Vagina (tissue), 2 donors: ENCODE measurements around the gene PADI2. TPM values are rescaled to one million over a fixed set of nuclear protein-coding genes. Genes with fewer than 3 reads are reported as not detected.

Experiments used
- DNase-seq, 2 donors: peaks; one replicate each; pipeline ENCODE4 v3.0.0-alpha.2; 2017; ENCODE audit errors: extremely low spot score in 2 of 2
- H3K27ac ChIP-seq: fragments of 200-600 bp; sonication (generic); one replicate; pipeline ENCODE4 v1.5.1; 2019
- H3K27me3 ChIP-seq: fragments of 200-600 bp; sonication (generic); one replicate; pipeline ENCODE4 v1.5.1; 2019
- H3K36me3 ChIP-seq, 2 donors: fragments of 200-600 bp; sonication (generic); one replicate each; pipeline ENCODE4 v1.5.1; 2017 to 2019
- H3K4me1 ChIP-seq: fragments of 200-600 bp; sonication (generic); one replicate; pipeline ENCODE4 v1.5.1; 2019
- H3K4me3 ChIP-seq, 2 donors: fragments of 200-600 bp; sonication (generic); 1 replicate in 1 of 2; 2 replicates in 1 of 2; pipeline ENCODE4 v1.5.1; 2016 to 2019
- H3K9me3 ChIP-seq: fragments of 200-600 bp; sonication (generic); one replicate; pipeline ENCODE4 v1.5.1; 2019
- CTCF ChIP-seq, 3 experiments: fragments of 450-650 bp in 2 of 3; fragments of 200-600 bp in 1 of 3; sonication (generic) in 1 of 3; IDR thresholded peaks; one replicate each; pipeline ENCODE4 v1.5.1; 2017 to 2019; ENCODE audit warnings: antibody characterized with exemption in 3 of 3, mild to moderate bottlenecking in 2 of 3, moderate library complexity in 2 of 3
- POLR2A ChIP-seq, 2 donors: fragments of 450-650 bp; IDR thresholded peaks; one replicate each; pipeline ENCODE4 v1.6.1; 2017; ENCODE audit warnings: antibody characterized with exemption in 2 of 2, mild to moderate bottlenecking in 2 of 2, moderate library complexity in 2 of 2
- POLR2AphosphoS5 ChIP-seq, 2 donors: sonication (generic); formaldehyde crosslinking; IDR thresholded peaks; one replicate each; pipeline ENCODE4 v1.9.0; 2017; ENCODE audit warnings: antibody characterized with exemption in 2 of 2, mild to moderate bottlenecking in 2 of 2, low read depth in 1 of 2; ENCODE audit not compliant: insufficient read depth in 1 of 2
- intact Hi-C: fragments of 100-400 bp; cut with DNase I; formaldehyde crosslinking; loops from one replicate; pipeline ENCODE4 v1.15.1; 2023
- total RNA-seq: library from RNA; depleted of rRNA; stranded (reverse); fragments of >200 nt; gene quantifications from one replicate; pipeline ENCODE4 v1.2.3, GENCODE V29; 2016

The PADI2 gene
- total RNA-seq, 1 donor from 2014 or later = 0.98 TPM

GRCh38 chr1:17030206-17030605 lies 89.0 kb downstream of the PADI2 start:
- intact Hi-C loops = no loop called here
- TF ChIP-seq CTCF (IDR thresholded peaks at IDR 0.05) = no peak
- TF ChIP-seq POLR2A (IDR thresholded peaks at IDR 0.05) = no peak
- no peak for TF ChIP-seq POLR2AphosphoS5 (IDR thresholded peaks at IDR 0.05; ENCODE audit: insufficient read depth in 1 of 2, low read depth in 1 of 2)
- Histone ChIP-seq H3K4me1 (peaks cover 13% of the 10 kb centered on the region), H3K36me3 (peaks cover 0 to 54% of the 10 kb centered on the region in 2 donors), H3K27ac (no peak overlapping the region), H3K4me3 (no peak overlapping the region), H3K27me3 (no peaks in the 10 kb centered on the region), H3K9me3 (no peaks in the 10 kb centered on the region)
- no peak for DNase-seq

- Histone ChIP-seq H3K4me3 (no peak overlapping the region), H3K36me3 (peaks cover under 1 to 59% of the 10 kb centered on the region in 2 donors), H3K9me3 (no peaks in the 10 kb centered on the region), H3K27ac (no peak overlapping the region), H3K27me3 (no peaks in the 10 kb centered on the region), H3K4me1 (peaks cover 13% of the 10 kb centered on the region)
- TF ChIP-seq CTCF (IDR thresholded peaks at IDR 0.05) (no peak), POLR2A (IDR thresholded peaks at IDR 0.05) (no peak), POLR2AphosphoS5 (IDR thresholded peaks at IDR 0.05; ENCODE audit: insufficient read depth in 1 of 2, low read depth in 1 of 2) (no peak)
- DNase-seq = no peak
- intact Hi-C loops = no loop called here
These were observed 90.5 kb downstream of the PADI2 start for GRCh38 chr1:17028662-17029188.

GRCh38 chr1:17027900-17028299 lies 91.4 kb downstream of the PADI2 start:
- H3K27me3 ChIP-seq = no peaks in the 10 kb centered on the region
- H3K4me3 ChIP-seq = no peak overlapping the region
- no peak for DNase-seq
- H3K9me3 ChIP-seq = no peaks in the 10 kb centered on the region
- H3K4me1 ChIP-seq = peaks cover 13% of the 10 kb centered on the region
- no peak overlapping the region for H3K27ac ChIP-seq
- no peak for TF ChIP-seq CTCF (IDR thresholded peaks at IDR 0.05)
- TF ChIP-seq POLR2AphosphoS5 (IDR thresholded peaks at IDR 0.05; ENCODE audit: insufficient read depth in 1 of 2, low read depth in 1 of 2) = no peak
- no peak for TF ChIP-seq POLR2A (IDR thresholded peaks at IDR 0.05)
- H3K36me3 ChIP-seq = peaks cover 4 to 59% of the 10 kb centered on the region in 2 donors
- intact Hi-C loops = no loop called here

GRCh38 chr1:17027403-17027802 lies 91.8 kb downstream of the PADI2 start:
- H3K27ac ChIP-seq = no peak overlapping the region
- TF ChIP-seq POLR2AphosphoS5 (IDR thresholded peaks at IDR 0.05; ENCODE audit: insufficient read depth in 1 of 2, low read depth in 1 of 2) = no peak
- TF ChIP-seq POLR2A (IDR thresholded peaks at IDR 0.05) = no peak
- no peak for TF ChIP-seq CTCF (IDR thresholded peaks at IDR 0.05)
- H3K4me3 ChIP-seq = no peak overlapping the region
- peaks cover 4 to 59% of the 10 kb centered on the region in 2 donors for H3K36me3 ChIP-seq
- no peak for DNase-seq
- H3K4me1 ChIP-seq = peaks cover 13% of the 10 kb centered on the region
- H3K27me3 ChIP-seq = no peaks in the 10 kb centered on the region
- H3K9me3 ChIP-seq = no peaks in the 10 kb centered on the region
- intact Hi-C loops = no loop called here

GRCh38 chr1:17024721-17025120 lies 94.5 kb downstream of the PADI2 start:
- Histone ChIP-seq H3K9me3 (no peaks in the 10 kb centered on the region), H3K4me3 (no peak overlapping the region), H3K27me3 (no peaks in the 10 kb centered on the region), H3K4me1 (peaks cover 13% of the 10 kb centered on the region), H3K36me3 (peaks cover 4 to 82% of the 10 kb centered on the region in 2 donors), H3K27ac (no peak overlapping the region)
- no peak for DNase-seq
- intact Hi-C loops = no loop called here
- no peak for TF ChIP-seq POLR2AphosphoS5 (IDR thresholded peaks at IDR 0.05; ENCODE audit: insufficient read depth in 1 of 2, low read depth in 1 of 2)
- no peak for TF ChIP-seq POLR2A (IDR thresholded peaks at IDR 0.05)
- no peak for TF ChIP-seq CTCF (IDR thresholded peaks at IDR 0.05)
